ENCODE results near the gene C5. TPM values are rescaled to one million over a fixed set of nuclear protein-coding genes. Genes with fewer than 3 reads are reported as not detected.

The C5 gene
- total and polyA plus RNA-seq, 12 donors = 1.4 to 7.9 (median 3.0) TPM

- no peak for TF ChIP-seq POLR2A (IDR thresholded peaks at IDR 0.05)
- no peak for TF ChIP-seq CTCF (IDR thresholded peaks at IDR 0.05)
- Histone ChIP-seq H3K9me3 (replicated peaks in 1 of 3) (no peaks in the 10 kb centered on the region), H3K4me1 (replicated peaks in 1 of 2) (no peaks in the 10 kb centered on the region), H3K36me3 (replicated peaks in 1 of 2) (no peaks in the 10 kb centered on the region), H3K27me3 (no peaks in the 10 kb centered on the region), H3K27ac (no peak overlapping the region), H3K4me3 (no peak overlapping the region)
- intact Hi-C loops (cut with DNase I) = no loop called here
- no peak for DNase-seq
- WGBS, 4 donors = 71 to 89% (median 82%) methylated on average over 3 of the region's 3 CpGs
These were observed 38.5 kb upstream of the C5 start for GRCh38 chr9:121088576-121088975.

GRCh38 chr9:121085661-121086060, 35.6 kb upstream of the C5 start:
- Histone ChIP-seq H3K4me3 (no peak overlapping the region), H3K9me3 (replicated peaks in 1 of 3) (no peaks in the 10 kb centered on the region), H3K4me1 (replicated peaks in 1 of 2) (no peaks in the 10 kb centered on the region), H3K27me3 (no peaks in the 10 kb centered on the region), H3K27ac (no peak overlapping the region), H3K36me3 (replicated peaks in 1 of 2) (no peaks in the 10 kb centered on the region)
- intact Hi-C loops (cut with DNase I) = no loop called here
- WGBS, 4 donors = 74 to 89% (median 80%) methylated on average over 1 of the region's 1 CpG
- TF ChIP-seq POLR2A (IDR thresholded peaks at IDR 0.05) (no peak), CTCF (IDR thresholded peaks at IDR 0.05) (no peak)
- DNase-seq = no peak

GRCh38 chr9:121082075-121082474, 32.0 kb upstream of the C5 start:
- Histone ChIP-seq H3K36me3 (replicated peaks in 1 of 2) (no peaks in the 10 kb centered on the region), H3K27ac (no peak overlapping the region), H3K4me1 (replicated peaks in 1 of 2) (no peaks in the 10 kb centered on the region), H3K27me3 (no peaks in the 10 kb centered on the region), H3K4me3 (no peak overlapping the region), H3K9me3 (replicated peaks in 1 of 3) (no peaks in the 10 kb centered on the region)
- no peak for DNase-seq
- no peak for TF ChIP-seq CTCF (IDR thresholded peaks at IDR 0.05)
- WGBS, 4 donors = 70 to 82% (median 78%) methylated on average over 1 of the region's 1 CpG
- intact Hi-C loops (cut with DNase I) = no loop called here

- Histone ChIP-seq H3K9me3 (replicated peaks in 1 of 3) (no peaks in the 10 kb centered on the region), H3K27me3 (no peaks in the 10 kb centered on the region), H3K36me3 (replicated peaks in 1 of 2) (no peaks in the 10 kb centered on the region), H3K27ac (peak overlapping the region in 4 of 5 donors; percentile 29 to 88 (median 62)), H3K4me3 (peak overlapping the region in 3 of 4 donors; percentile 38 to 88 (median 81)), H3K4me1 (replicated peaks in 1 of 2) (peaks cover 5 to 22% of the 10 kb centered on the region in 2 donors)
- 4 to 6% (median 5%) methylated on average over 19 of the region's 19 CpGs for WGBS, 4 donors
- intact Hi-C loops (cut with DNase I) = no loop called here
- DNase-seq = no peak
- TF ChIP-seq CTCF (IDR thresholded peaks at IDR 0.05) (no peak), POLR2A (IDR thresholded peaks at IDR 0.05) (no peak)
These were observed 25.4 kb upstream of the C5 start for GRCh38 chr9:121075251-121076036.

Data from adrenal gland (tissue), 12 donors.